Hindlimb muscle (tissue), 1 donor: ENCODE data around the gene LYL1. TPM values are rescaled to one million over a fixed set of nuclear protein-coding genes. Genes with fewer than 3 reads are reported as not detected.

Source experiments
- DNase-seq: peaks from one replicate; pipeline ENCODE4 v3.0.0-alpha.2; 2013
- polyA plus RNA-seq: library from polyadenylated mRNA; unstranded; fragments of 120-200 nt; gene quantifications from one replicate; pipeline ENCODE4 v1.2.1, GENCODE V29; 2013; ENCODE audit not compliant: insufficient read length

Gene LYL1
- polyA plus RNA-seq, 1 donor: 6.3 TPM

DNA sequence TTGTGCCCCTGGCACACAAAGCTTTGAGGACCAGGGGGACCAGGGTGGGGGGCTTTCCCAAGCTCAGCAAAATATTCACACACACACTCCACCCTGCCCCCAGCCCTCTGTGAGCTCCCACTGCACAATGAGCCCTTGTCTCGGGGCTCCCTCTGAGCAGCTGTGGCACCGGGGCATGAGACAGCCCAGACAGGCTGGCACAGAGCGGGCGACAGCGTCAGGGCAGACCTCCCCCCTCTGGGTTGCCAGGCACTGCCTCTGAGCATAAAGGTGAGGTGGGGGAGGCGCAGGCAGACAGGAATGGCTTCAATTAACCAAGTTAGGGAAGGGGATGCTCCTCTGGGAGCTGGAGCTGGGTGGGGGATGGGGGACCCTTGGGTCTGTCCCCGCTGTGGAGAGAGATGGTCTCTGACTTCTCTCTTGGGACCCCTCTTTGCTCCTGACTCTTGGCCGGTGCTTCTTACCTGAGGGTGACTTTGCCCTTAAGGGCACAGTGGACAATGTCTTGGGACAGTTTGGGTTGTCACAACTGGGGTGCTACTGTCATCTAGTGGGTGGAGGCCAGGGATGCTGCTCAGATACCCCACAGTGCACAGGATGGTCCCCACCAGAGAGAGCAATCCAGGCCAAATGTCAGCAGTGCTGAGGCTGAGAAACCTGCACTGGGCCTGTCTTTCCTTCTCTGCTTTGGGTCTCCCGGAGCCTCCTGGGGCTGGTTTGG is 30.3 kb downstream of the LYL1 start:
- no peak for DNase-seq

DNA sequence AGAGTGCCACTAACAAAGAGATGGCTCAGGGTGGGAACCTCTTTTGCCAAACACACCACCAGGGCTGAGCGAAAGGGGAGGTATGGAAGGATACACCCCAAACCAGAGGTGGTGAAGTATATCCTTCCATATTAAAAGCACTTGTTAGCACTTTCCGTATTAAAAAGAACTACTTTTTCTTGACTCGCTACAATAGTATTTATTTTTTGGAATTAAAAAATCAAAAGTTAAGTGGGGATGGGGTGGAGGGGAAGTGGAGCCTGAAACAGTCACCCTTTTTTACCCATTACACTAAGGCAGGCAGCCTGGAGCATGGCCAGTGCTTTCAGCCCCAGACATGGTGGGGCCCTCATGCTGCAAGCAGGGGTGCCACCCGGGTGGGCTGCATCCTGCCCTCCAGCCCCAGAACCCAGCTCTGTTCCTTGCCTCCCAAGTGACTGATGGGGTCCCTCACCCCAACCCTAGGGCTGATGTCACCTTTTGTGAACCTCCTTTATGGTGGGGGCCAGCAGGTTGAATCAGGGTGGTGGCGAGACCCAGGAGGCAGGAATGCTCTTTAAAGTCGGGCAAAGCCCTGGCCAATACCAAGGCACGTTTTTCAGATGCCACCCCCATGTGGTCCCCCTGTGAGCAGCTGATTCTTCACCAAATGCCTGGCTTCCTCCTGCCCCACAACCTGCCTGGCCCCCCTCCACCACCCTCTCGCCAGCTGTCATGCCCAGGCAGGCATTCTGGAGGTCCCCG is 31.0 kb downstream of the LYL1 start:
- DNase-seq: no peak

DNA sequence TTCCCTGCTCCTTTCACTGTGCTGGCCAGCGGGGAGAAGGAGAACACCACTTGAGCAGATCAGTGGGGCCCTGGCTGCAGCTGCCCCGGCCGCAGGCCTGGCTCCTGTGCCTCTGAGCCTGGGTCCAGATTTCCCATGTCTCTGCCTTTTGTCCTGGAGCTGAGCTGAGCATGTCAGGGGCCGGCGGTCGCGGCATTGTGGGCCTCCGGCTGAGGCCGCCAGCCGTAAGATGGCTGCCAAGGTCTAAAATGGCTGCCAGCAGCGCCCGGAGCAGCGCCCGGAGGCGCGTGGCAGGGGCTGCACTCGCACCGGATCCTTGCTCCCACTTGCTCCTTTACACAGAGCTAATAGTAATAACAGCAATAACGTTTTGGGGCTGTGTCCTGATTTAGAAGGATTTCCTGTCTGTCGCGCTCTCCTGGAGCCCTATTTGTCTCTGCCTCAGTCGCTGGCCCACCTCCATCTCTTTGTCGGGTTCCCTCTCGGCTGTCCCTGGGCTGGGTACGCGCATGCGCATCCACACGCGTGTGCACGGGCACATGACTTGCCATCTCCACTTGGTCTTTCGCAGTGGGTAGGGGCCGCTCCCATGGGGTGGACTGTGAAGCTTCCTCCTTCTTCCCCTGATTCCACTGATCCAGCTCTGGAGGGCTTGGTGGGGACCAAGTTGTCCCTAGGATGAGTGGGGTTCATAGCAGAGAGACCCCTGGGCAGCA is 32.1 kb downstream of the LYL1 start:
- DNase-seq: no peak

DNA sequence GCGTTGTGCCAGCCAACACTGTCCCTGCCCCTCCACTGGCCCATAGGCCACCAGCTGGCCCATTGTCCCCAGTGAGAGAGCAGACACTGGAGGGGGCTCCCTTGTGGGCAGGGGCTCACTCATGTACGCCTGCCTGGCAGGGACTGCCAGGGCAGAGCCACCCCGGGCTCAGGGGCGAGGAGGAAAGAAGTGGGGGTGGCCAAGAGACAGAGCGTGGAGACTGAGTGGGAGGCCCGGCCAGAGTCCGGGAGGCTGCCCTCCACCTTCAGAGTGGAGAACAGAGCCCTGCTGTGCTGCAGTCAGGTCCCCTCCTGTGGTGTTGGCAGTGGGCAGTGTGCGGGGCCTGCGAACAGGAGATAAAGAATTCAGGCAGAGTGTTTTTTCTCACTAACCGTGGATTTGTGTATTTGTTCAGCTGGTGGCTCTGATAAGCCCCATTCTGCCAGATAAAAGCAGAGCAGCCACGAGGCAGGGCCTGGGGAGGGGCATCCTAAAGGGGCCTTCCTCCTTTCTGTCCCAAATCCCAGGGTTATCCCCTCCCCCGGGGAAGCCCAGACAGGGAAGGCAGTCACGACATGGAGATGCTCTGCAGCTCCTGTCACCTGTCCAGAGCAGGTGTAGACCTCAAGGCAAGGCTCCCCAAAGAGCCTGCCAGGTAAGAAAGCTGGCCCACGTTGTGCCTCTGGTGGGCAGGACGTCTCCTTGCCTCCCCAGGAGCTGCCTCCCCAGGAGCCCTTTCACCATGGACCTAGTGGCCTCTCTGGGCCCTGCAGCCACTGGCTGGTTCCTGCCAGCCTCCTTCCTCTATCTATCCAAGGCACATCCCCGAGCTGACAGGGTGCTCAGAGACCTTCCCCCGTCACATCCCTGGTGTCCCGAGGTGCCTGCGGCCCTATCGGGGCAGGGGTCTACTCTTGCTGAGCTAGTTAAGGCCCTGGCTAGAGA is 33.0 kb downstream of the LYL1 start:
- DNase-seq: no peak

DNA sequence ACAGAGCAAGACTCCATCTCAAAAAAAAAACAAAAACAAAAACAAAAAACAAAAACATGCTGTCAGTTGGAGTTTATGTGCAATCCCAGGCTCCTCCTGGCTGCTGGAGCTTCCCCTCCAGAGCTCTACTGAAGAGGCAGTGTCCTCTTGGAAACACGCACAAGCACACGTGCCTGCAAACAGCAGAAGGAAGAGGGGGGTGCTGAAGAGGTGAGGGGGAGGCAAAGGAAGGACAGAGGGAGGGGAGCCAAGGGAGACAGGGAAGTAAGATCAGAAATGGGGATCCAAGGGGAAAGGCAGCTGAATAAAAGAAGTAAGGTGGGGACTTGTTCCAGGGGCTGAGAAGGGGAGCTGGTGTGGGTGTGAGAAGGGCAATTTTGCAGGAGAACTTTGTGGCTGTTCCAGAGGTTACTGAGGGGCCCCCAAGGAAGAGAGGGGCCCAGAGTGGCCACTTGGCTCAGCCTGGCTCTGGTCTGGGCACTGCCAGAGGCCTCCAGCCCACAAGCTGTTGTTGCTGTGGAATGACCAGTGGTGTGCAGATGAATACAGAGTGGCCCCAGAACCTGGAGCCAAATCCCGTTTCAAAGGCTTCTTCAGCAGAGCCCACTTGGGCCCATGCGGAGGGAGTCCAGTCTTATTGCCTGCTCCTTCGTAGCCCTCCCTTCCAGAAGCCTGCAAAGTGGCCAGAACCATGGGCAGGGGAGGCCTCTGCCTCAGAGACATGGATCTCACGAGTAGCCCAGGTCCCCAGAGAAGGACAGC is 34.4 kb downstream of the LYL1 start:
- no peak for DNase-seq

DNA sequence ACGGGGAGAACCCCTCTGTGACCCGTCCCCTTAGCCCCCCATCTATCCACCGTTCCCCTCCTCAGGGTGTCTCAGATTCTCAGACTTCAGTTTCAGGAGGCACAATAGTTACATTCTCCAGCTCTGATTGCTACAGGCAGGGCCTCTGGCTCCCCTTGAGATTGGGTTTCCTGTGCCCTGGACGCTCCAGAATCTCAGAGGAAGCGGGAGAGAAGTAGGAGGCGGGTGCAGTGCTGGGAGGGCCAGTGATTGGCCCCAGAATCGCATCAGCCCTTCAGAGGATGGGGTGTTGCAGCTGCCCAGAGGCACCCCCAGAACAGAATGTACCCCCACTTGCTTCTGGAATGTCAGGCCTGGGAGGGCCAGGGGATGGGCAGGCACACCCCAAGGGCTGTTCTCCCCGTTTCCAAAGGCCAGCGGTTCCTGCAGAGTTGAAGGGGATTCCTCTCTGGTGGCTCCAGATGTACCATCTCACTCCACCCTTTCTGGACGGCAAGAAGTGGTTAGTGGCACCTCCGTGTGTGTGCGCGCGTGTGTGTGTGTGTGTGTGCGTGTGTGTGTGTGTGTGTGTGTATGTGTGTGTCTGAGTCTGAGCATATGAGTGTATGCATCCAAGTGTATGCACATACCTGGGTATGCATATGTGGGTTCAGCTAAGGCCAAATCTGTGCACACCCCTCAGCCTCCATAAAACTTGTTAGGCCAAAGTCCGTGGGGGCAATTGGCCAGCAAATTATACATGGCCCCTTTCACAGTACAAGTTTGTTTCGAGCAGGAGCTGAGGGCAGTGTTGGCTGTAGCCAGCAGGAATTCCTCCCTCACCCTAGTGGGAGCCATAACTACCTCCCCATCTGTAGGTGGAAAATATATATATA is 35.5 kb downstream of the LYL1 start:
- DNase-seq: no peak

DNA sequence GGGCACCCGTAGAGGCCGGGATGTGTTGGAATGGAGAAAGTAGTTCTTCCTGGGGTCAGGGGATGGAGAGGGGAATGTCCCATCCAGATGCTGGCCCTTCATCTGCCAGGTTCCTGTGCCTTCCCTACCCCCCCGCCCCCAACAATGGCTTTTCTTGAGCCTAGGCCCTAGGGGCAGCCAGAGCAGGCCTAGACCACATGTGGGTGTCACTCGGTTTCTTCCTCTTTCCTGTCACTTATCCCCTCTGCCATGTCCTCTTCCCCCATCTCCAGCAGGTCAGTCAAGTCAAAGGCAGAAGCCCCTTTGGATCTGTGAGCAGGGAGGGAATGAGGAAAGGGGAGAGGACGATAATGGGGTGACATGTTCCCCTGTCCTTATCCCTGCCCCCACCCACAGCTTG is 36.4 kb downstream of the LYL1 start:
- no peak for DNase-seq

DNA sequence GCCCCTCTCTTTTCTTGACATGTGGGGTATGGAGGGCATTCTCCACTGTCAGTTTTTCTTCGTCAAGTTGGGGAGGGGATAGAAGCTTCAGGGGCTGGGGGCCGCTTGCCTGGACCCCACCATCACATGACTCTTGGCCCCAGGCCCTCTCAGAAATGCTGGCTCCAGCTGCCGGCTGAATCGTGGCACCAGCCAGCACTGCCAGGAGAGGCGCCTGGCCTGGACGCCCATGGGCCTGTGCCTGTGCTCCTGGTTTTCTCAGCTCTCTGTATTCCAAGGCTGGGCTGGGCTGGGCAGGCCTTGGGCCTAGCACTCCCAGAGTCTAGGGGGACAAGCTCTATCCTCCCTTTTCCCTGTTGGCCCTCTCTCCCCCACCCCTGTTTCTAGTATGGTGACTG is 38.6 kb downstream of the LYL1 start:
- DNase-seq: no peak

DNA sequence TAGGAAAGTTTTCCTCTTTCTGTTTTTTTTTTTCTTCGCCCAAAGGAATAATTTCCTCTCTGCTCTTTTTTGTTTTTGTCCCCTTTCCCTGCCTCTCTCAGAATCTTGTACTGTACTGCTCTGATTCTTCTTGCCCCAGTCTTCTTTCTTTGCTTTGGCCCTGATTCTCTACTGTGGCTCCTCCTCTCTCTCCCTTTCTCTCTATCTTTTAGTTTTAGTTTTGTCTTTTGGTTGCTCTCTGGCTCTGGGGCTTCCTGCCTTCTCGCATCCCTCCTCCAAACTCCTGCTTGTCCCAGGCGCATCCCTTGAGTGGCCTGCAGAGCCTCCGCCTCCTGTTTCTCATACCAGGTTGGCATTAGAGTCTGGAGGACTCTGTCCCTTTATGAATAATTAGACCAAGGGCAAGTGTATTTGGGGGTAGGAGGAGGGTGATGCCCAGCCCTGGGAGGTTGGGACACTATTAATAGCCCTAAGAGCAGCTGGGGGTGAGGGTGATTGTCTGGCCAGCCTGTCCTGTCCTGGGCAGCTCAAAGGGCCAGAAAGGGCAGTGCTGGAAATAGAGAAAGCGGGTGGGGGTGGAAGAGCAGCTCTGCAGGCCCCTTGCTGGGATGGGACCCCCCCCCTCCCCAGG is 39.1 kb downstream of the LYL1 start:
- no peak for DNase-seq

DNA sequence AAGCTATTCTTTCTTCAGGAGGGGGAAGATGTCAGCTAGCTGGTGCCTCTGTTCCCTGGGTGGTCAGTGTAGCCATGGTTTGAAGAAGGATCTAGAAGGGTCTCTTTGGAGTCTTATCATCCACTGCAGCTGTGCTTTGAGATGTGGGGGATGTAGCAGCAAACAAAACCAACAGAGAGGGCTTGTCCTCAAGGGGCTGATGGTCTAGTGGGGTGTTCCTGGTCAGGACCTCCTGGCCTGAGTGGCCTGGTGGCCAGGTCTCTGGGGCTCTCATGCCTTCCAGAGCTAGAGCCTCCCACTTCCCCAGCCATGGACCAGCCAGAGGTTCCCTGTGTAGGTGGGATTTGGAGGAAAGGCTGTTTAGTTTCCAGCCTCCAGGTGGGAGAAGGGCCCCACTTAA is 40.3 kb downstream of the LYL1 start:
- DNase-seq: no peak

DNA sequence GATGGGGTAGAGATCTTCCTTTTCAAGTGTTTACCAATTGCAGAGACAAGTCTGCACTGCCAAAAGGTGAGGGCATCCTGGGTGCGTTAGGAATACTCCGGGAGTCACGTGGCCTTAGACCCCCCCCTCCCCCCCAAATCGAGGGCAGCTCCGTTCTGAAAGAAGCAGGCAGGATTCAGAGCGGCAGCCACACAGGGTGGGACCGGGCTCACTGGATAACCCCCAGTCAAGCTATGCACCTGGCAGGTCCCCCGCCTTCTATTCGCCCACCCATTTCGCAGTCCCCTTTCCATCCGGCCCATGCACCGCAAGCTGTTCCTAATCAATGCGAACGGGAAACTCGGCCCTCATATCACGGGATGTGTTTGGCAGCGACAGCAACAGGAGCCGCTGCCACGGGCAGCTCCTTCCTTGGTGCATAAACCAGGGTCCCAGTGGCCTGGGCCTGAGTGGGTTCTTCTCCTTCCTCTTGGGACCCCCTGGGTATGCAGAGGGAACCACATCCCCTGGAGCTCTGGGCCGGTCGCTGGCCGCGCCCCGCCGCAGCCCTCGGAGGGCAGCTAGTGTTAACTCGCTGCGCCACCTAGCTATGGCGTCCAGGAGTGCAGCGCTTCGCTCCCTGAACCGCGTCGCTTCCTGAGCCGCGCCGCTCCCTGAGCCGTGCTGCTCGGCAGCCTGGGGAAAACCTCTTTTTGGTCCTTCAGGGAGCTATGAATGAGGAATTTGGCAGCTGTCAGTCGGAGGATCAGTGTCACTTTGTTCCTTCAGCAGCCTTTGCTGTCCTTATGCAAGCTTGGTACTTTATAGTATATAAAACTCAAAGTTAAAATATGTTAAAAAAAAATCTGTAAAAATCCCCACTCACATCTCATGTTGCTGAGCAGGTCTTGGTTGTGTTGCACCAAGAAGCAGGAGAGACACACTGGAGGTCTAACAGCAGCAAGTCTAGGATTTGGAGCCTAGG is 41.4 kb downstream of the LYL1 start:
- DNase-seq: peak; percentile 89

DNA sequence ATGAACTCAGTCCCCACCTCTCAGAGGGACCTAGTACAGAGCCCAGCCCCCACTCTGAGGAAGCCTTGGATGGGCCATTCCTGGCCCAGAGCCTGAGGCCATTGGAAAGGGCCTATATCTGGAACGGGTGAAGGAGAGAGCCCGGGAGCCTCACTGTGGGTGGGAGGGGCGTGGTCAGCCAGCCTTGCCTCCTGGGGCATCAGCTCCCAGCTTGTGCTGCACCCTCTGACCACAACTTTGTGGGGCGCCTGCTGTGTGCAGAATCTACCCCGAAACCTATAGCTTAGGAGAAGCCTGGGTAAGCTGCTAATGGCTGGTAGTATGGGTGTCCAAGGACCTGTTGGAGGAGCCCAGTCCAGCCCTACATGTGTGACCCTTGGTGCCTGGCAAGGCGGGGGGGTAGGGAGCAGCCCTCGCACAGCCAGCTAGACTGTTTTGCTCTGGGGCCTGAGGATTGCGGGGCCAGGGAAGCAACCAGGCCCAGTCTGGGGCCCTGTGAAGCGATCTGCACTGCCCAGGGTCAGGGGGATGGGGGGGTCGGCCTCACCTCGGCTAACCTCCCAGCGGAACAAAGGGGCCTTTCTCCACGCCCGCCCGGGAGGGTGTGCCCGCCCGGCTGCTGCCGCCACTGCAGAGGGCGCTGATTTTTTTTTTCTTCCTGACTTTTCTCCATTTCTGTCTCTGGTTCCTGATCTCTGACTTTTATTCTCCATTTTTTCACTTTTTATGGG is 42.3 kb downstream of the LYL1 start:
- no peak for DNase-seq

DNA sequence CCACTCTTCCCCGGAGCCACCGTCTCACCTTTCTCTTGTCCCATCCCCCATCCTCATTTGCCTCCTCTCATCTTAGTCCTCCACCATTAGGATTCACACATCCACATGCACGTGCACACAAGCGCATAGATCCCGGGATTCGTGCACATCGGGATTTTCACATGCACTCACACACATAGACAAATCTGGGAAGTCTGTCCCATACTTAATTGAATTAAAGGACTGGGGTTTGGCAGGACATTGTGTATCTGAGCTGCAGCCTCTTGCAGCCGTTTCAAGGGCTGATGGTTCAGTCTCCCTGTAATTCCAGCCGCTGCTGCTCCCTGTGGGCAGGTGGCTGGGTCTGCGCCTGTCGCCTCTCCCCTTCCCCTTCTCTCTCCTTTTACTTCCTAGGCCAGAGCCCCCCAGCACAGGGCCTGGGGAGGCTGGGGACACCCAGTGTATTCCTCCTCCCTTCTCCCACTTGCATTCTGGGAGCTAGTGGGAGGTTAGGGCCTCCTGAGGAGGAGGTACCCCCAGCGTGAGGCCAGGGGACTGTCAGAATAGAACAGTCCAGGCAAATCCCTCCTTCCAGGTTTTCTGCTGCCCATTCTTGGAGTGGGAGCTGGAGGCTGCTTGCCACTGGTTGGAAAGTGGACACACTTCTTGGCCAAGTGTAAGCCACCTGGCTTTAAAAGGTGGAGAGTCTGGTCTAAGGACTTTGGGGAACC is 43.6 kb downstream of the LYL1 start:
- peak; percentile 69 for DNase-seq

DNA sequence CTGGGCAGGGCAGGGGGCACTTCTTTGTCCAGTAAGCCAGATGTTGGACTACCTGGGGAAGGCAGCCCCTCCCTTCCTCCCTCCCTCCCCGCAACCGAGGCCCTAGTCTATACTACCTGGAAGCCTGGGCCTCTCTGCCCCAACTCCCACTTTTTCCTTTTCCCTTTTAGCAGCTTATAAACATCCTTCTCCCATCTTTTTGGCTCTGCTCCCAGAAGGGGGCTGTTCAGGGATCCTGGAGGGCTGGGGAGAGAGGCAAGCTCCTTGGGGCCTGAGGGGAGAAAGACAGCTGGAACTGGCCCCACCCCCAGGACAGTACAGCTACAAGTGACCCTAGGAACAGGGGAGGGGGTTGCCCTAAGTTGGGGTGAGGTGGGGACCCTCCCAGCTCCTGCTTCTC is 44.9 kb downstream of the LYL1 start:
- no peak for DNase-seq

DNA sequence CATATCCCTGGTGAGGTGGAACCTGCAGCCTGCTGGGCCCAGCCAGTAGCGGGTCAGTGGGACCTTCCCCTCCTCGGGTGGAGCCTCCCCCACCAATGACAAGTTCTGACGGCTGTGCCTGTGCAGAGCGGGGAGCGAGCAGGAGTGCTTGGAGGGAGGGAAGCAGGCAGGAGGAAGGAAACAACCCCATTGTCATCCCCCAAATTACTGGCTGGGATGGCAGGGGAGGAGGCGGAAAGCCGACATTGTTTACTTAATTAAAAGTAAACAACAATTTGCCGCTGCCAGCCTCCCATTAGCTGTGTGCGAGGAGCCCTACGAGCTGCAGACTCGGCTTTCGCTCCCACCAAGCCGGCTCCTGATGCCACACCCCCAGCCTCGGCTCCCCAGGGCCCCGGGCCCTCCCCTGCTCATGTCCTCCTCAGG is 45.5 kb downstream of the LYL1 start:
- DNase-seq: no peak

DNA sequence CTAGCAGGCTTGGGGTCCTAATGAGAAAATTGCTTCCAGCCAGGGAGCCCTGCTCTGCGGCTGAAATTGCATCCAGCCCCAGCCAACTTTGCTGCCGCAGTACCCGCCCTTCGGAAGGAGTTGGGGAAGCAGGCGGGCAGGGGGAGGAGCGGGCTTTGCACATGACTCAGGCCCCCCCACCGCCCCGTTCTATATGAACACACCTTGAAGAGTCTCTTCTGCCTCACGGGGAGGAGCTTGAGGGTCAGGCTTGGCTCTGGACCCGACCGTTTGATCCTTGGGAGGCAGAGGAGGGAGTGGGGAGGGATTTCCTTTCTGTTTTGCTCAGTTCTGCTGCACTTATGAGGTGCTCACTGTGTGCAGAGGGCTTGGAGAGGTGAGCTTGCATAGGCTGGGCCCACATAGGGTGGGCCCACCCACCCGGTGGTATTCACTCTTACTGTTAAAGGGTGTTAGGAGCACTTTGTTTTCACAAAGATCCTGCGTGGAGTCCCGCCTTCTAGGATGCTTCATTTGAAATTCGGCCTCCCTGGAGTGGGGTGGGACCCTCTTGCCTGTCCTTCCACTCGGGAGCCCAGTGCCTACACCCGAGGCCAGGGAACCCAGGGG is 46.5 kb downstream of the LYL1 start:
- DNase-seq: peak; percentile 71
